Activated naive CD8-positive, alpha-beta T cell treated with anti-CD3 and anti-CD28 coated beads, Interleukin-2, amount 10 ng/mL, durations not matched to agents 7 days and 5 days (primary cell): ENCODE data around the gene INSL6. TPM values are rescaled to one million over a fixed set of nuclear protein-coding genes. Genes with fewer than 3 reads are reported as not detected.

ENCODE experiments used
- ATAC-seq: fragments of 150-1000 bp; cut with Tn5 transposase; one replicate; pipeline ENCODE4 v1.10.0; 2021; ENCODE audit warnings: low read depth, moderate library complexity
- POLR2A ChIA-PET: fragments of 350-600 bp; sonication (Branson Sonifier 250); formaldehyde crosslinking; loops from one replicate; lab custom pipeline; 2021; ENCODE audit warnings: antibody characterized with exemption; lab: Charles Lee
- DNase-seq: peaks from one replicate; pipeline ENCODE4 v3.0.0; 2021
- H3K27ac Mint-ChIP-seq: one replicate; pipeline ENCODE4 v1.8.0; 2022; ENCODE audit warnings: mild to moderate bottlenecking, mixed read lengths
- H3K27me3 Mint-ChIP-seq: one replicate; pipeline ENCODE4 v1.8.0; 2022; ENCODE audit warnings: mild to moderate bottlenecking, moderate library complexity, mixed read lengths
- H3K36me3 Mint-ChIP-seq: one replicate; pipeline ENCODE4 v1.8.0; 2021; ENCODE audit warnings: mild to moderate bottlenecking, mixed read lengths
- H3K4me1 Mint-ChIP-seq: one replicate; pipeline ENCODE4 v1.8.0; 2021; ENCODE audit warnings: mixed read lengths
- H3K4me3 Mint-ChIP-seq: one replicate; pipeline ENCODE4 v1.8.0; 2022; ENCODE audit warnings: mild to moderate bottlenecking, moderate library complexity, mixed read lengths
- H3K9me3 Mint-ChIP-seq: one replicate; pipeline ENCODE4 v1.8.0; 2021; ENCODE audit warnings: mixed read lengths
- total RNA-seq, 2 experiments: library from RNA; stranded (reverse); gene quantifications; one replicate each; pipeline ENCODE4 v1.2.3, GENCODE V29; 2021

Gene INSL6
- total RNA-seq, 2 experiments from 2014 or later = not detected

DNA sequence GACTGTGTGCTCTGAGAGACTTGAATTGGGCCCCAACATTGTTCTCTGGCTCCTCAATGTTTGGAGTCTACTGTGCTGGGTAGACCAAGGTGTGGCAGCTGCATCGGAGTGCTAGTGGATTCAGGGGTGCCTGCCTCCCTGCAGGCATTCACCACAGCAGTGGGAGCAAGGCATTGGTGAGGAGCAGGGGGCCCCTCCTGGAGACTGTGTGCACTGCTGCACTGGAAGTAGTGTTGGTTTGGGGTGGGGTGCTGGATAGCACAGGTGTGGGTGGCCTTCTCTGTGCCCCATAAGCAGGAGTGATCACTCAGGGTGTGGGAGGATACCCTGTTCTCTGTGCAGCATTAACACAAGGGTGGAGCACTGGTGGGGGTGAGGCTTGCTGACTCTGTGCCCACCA, 39.2 kb downstream of the INSL6 start:
- POLR2A ChIA-PET = no interaction called here
- Mint-ChIP-seq H3K27ac (no peak overlapping the region), H3K4me1 (peaks cover 5% of the 10 kb centered on the region), H3K27me3 (no peaks in the 10 kb centered on the region), H3K36me3 (peaks cover 78% of the 10 kb centered on the region), H3K4me3 (no peak overlapping the region), H3K9me3 (peaks cover 11% of the 10 kb centered on the region)
- DNase-seq (no peak), ATAC-seq (no peak)

DNA sequence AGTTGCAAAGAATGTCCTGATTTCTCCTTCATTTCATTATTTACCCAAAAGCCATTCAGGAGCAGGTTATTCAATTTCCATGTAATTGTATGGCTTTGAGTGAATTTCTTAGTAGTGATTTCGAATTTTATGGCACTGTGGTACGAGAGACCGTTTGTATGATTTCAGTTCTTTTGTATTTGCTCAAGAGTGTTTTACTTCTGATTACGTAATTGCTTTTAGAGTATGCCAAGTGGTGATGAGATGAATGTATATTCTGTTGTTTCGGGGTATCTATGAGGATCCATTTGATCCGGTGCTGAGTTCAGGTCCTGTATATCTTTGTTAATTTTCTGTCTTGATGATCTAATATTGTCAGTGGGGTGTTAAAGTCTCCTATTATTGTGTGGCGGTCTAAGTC, 41.2 kb downstream of the INSL6 start:
- Mint-ChIP-seq H3K27ac (no peak overlapping the region), H3K4me3 (no peak overlapping the region), H3K36me3 (peaks cover 72% of the 10 kb centered on the region), H3K9me3 (peaks cover 7% of the 10 kb centered on the region), H3K27me3 (no peaks in the 10 kb centered on the region), H3K4me1 (peaks cover 5% of the 10 kb centered on the region)
- POLR2A ChIA-PET = no interaction called here
- no peak for DNase-seq
- no peak for ATAC-seq

DNA sequence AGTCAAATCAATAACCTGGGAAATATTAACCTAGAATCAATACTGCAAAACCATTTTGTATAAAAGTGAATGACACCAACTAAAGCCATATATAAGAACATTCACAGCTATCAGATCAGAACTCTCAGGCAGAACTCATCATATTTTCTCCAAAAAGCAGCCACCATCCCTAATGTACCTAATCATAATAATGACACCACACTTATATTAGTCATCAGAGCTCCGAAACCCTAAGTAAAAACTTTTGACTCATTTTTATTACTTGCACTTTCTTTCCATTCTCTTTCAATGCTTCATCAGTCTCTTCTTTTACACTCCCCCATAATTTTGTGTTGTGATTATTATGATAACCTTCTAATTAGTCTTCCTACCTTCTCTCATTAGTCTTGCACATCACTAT, 45.3 kb downstream of the INSL6 start:
- H3K36me3 Mint-ChIP-seq = peaks cover 42% of the 10 kb centered on the region
- no peak overlapping the region for H3K4me3 Mint-ChIP-seq
- peaks cover 18% of the 10 kb centered on the region for H3K9me3 Mint-ChIP-seq
- ATAC-seq (no peak), DNase-seq (no peak)
- no peaks in the 10 kb centered on the region for H3K4me1 Mint-ChIP-seq
- H3K27ac Mint-ChIP-seq = no peak overlapping the region
- no peaks in the 10 kb centered on the region for H3K27me3 Mint-ChIP-seq
- POLR2A ChIA-PET = no interaction called here

DNA sequence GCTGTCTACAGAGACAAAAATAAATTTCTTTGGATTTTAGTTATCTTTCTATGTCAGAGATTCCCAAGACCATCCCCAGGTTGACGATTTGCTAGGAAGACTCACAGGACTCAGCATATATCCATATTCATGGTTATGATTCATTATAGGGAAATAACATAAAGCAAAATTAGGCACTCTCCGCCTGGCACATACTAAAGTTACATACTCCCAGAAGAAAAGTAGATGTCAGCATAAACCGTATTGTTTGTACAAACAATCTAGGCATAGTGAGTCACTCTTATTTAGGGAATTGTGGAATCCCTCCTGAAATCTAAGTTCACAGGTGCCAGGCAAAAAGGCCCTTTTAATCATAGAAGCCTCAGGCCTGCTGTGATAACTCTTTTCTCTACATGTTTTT, 62.9 kb downstream of the INSL6 start:
- H3K9me3 Mint-ChIP-seq = no peaks in the 10 kb centered on the region
- ATAC-seq (no peak), DNase-seq (no peak)
- H3K4me3 Mint-ChIP-seq = no peak overlapping the region
- no peaks in the 10 kb centered on the region for H3K4me1 Mint-ChIP-seq
- no peaks in the 10 kb centered on the region for H3K27me3 Mint-ChIP-seq
- no peak overlapping the region for H3K27ac Mint-ChIP-seq
- POLR2A ChIA-PET = interaction anchor here (0.6 kb wide), 1 partner anchor 348 kb away, joined by 3 read pairs; no protein-coding TSS in a partner anchor
- H3K36me3 Mint-ChIP-seq = peaks cover 29% of the 10 kb centered on the region

DNA sequence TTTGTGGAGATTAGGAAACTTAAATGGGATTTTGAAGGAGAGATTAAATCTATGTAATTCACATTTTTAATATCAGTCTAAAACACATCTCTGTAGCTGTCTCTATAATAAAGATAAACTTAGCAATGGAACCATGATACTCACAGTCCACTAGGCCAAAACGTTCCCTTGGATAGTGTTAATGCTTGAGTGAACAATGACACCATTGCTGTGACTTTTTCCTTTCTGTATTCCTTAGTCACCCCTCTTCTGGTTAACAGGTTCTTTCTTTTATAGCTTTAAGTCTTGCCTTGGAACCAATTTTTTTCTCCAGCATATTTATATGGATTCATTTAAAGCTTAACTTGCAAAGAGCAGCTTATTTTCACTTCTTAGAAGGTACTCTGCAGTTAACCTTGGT, 63.3 kb downstream of the INSL6 start:
- POLR2A ChIA-PET = interaction anchor here (0.6 kb wide), 1 partner anchor 348 kb away, joined by 3 read pairs; no protein-coding TSS in a partner anchor
- no peak overlapping the region for H3K27ac Mint-ChIP-seq
- peaks cover 28% of the 10 kb centered on the region for H3K36me3 Mint-ChIP-seq
- DNase-seq (no peak), ATAC-seq (no peak)
- H3K4me1 Mint-ChIP-seq = peaks cover 2% of the 10 kb centered on the region
- no peak overlapping the region for H3K4me3 Mint-ChIP-seq
- no peaks in the 10 kb centered on the region for H3K9me3 Mint-ChIP-seq
- no peaks in the 10 kb centered on the region for H3K27me3 Mint-ChIP-seq

DNA sequence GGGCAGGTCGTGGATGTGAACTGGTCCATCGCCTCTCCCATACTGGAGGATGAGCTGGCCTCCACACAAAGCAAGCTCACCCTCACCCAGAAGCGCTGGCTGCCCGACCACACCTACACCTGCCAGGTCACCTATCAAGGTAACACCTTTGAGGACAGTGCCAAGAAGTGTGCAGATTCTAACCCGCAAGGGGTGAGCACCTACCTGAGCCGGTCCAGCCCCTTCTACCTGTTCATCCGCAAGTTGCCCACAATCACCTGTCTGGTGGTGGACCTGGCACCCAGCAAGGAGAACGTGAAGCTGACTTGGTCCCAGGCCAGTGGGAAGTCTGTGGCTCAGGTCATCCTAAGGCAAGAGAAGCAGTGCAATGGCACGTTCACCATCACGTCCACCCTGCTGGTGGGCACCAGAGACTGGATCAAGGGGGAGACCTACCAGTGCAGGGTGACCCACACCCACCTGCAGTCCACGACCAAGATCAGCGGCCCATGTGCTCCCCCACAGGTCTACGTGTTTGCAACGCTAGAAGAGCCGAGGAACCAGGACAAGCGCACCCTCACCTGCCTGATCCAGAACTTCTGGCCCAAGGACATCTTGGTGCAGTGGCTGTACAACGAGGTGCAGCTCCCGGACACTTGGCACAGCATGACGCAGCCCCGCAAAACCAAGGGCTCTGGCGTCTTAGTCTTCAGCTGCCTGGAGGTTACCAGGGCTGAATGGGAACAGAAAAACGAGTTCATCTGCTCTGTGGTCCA, 71.3 kb downstream of the INSL6 start:
- ATAC-seq (no peak), DNase-seq (no peak)
- POLR2A ChIA-PET = no interaction called here
- H3K36me3 Mint-ChIP-seq = peaks cover 31% of the 10 kb centered on the region
- no peak overlapping the region for H3K27ac Mint-ChIP-seq
- H3K9me3 Mint-ChIP-seq = peaks cover 5% of the 10 kb centered on the region
- no peak overlapping the region for H3K4me3 Mint-ChIP-seq
- no peaks in the 10 kb centered on the region for H3K27me3 Mint-ChIP-seq
- H3K4me1 Mint-ChIP-seq = peaks cover 3% of the 10 kb centered on the region

Other genes starting within 250 kb of the INSL6 start
- gene JAK2, start 200.4 kb downstream of the INSL6 start, total RNA-seq = 10 to 100 TPM; 23.5 to 25.9 TPM
- gene INSL4, start 45.8 kb upstream of the INSL6 start, total RNA-seq = not detected
- 1 to 10 TPM; 3.5 to 4.5 TPM for gene RLN2, start 119.1 kb upstream of the INSL6 start, total RNA-seq
- gene RLN1, start 154.2 kb upstream of the INSL6 start, total RNA-seq = 1 to 10 TPM; 2.2 to 2.9 TPM